T-helper 17 cell (primary cell): ENCODE results near the gene CCT6A. TPM values are rescaled to one million over a fixed set of nuclear protein-coding genes. Genes with fewer than 3 reads are reported as not detected.
"Not testable (repeated sequence)": the region's sequence is repeated elsewhere in the genome, so short reads cannot be mapped to it uniquely, and the experiment has no call there.

ENCODE experiments used
- ATAC-seq: fragments of 150-1000 bp; cut with Tn5 transposase; 2 replicates; pipeline ENCODE4 v1.10.0; 2021; ENCODE audit warnings: mild to moderate bottlenecking, moderate library complexity
- DNase-seq, 3 donors: peaks; one replicate each; pipeline versions ENCODE4 v3.0.0 to v3.0.0-alpha.2; 2020 to 2021
- H3K9me3 ChIP-seq: one replicate; pipeline ENCODE4 v1.7.0; 2013; ENCODE audit warnings: low read length, mild to moderate bottlenecking; ENCODE audit not compliant: control insufficient read depth, poor library complexity, severe bottlenecking
- H3K27ac Mint-ChIP-seq: one replicate; pipeline ENCODE4 v1.8.0; 2022; ENCODE audit warnings: mild to moderate bottlenecking, moderate library complexity, mixed read lengths
- H3K27me3 Mint-ChIP-seq: one replicate; pipeline ENCODE4 v1.8.0; 2022; ENCODE audit warnings: mixed read lengths
- H3K36me3 Mint-ChIP-seq: one replicate; pipeline ENCODE4 v1.8.0; 2022; ENCODE audit warnings: low read depth, mixed read lengths
- H3K4me1 Mint-ChIP-seq: one replicate; pipeline ENCODE4 v1.8.0; 2022; ENCODE audit warnings: mild to moderate bottlenecking, mixed read lengths
- H3K4me3 Mint-ChIP-seq: one replicate; pipeline ENCODE4 v1.8.0; 2022; ENCODE audit warnings: mild to moderate bottlenecking, moderate library complexity, mixed read lengths
- total RNA-seq, 4 donors: library from RNA in 2 of 4; stranded (reverse) in 2 of 4; gene quantifications; one replicate each; pipeline ENCODE4 v1.2.3 and lab custom pipeline; 2022 to 2026

CCT6A gene
- total RNA-seq, 2 donors from 2014 or later = 43.4 to 58.4 TPM

GRCh38 chr7:56033671-56034432 is 17.7 kb upstream of the CCT6A start:
- H3K27ac Mint-ChIP-seq = no peak overlapping the region
- no peaks in the 10 kb centered on the region for H3K9me3 ChIP-seq
- DNase-seq (peak; percentile 53 to 67 (median 64)), ATAC-seq (peak; percentile 95)
- peak overlapping the region; percentile 93 for H3K4me3 Mint-ChIP-seq
- no peaks in the 10 kb centered on the region for H3K36me3 Mint-ChIP-seq
- H3K4me1 Mint-ChIP-seq = peaks cover 9% of the 10 kb centered on the region
- no peaks in the 10 kb centered on the region for H3K27me3 Mint-ChIP-seq

GRCh38 chr7:56040730-56041129 is 10.8 kb upstream of the CCT6A start:
- DNase-seq = no peak
- Mint-ChIP-seq H3K4me1 (no peaks in the 10 kb centered on the region), H3K27me3 (no peaks in the 10 kb centered on the region), H3K27ac (no peak overlapping the region), H3K36me3 (no peaks in the 10 kb centered on the region), H3K4me3 (no peak overlapping the region)
- H3K9me3 ChIP-seq = no peaks in the 10 kb centered on the region
- ATAC-seq = no peak

DNA sequence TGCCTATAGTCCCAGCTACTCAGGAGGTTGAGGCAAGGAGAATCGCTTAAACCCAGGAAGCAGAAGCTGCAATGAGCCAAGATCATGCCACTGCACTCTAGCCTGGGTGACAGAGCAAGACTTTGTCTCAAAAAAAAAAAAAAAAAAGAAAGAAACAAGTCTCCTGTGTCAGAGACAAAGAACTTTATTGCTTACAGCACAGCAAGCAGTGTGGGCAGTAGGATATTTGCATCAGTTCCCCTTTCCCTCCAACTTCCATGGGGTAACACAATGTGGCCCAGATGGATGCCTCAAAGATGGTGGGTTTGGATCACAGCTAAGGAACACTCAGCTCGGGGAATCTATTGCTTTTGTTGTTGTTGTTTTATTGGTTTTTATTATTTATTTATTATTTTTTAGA is 5.8 kb upstream of the CCT6A start:
- not testable (repeated sequence) for H3K27me3 Mint-ChIP-seq, H3K4me1 Mint-ChIP-seq, ATAC-seq, H3K4me3 Mint-ChIP-seq, DNase-seq, H3K27ac Mint-ChIP-seq, H3K36me3 Mint-ChIP-seq, H3K9me3 ChIP-seq

GRCh38 chr7:56046721-56047445 is 4.7 kb upstream of the CCT6A start:
- DNase-seq (no peak), ATAC-seq (no peak)
- no peak overlapping the region for H3K27ac Mint-ChIP-seq
- H3K4me3 Mint-ChIP-seq = no peak overlapping the region
- H3K27me3 Mint-ChIP-seq = no peaks in the 10 kb centered on the region
- H3K4me1 Mint-ChIP-seq = peaks cover 10% of the 10 kb centered on the region
- no peaks in the 10 kb centered on the region for H3K9me3 ChIP-seq
- no peaks in the 10 kb centered on the region for H3K36me3 Mint-ChIP-seq

DNA sequence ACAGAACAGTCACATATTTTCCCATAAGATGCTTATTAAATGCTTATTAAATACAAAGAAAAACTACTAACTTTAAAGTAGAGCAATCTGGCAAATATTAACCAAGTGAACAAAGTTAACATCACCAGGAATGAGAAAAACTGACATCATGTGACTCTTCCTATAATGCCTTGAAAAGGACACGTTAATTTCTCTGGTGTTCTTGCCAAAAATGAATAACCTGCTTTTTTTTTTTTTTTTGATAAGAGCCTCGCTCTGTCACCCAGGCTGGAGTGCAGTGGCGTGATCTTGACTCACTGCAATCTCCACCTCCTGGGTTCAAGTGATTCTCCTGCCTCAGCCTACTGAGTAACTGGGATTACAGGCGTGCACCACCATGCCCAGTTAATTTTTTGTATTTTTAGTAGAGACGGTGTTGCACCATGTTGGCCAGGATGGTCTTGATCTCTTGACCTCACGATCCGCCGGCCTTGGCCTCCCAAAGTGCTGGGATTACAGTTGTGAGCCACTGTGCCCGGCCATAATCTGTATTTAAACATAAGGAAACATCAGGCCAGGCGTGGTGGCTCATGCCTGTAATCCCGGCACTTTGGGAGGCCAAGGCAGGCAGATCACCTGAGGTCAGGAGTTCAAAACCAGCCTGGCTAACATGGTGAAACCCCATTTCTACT is 4.0 kb upstream of the CCT6A start:
- not testable (repeated sequence) for H3K4me3 Mint-ChIP-seq, H3K9me3 ChIP-seq, H3K27me3 Mint-ChIP-seq, H3K27ac Mint-ChIP-seq, DNase-seq, ATAC-seq, H3K36me3 Mint-ChIP-seq
- H3K4me1 Mint-ChIP-seq = peaks cover 13% of the 10 kb centered on the region

GRCh38 chr7:56048245-56048644 is 3.3 kb upstream of the CCT6A start:
- H3K4me3 Mint-ChIP-seq = no peak overlapping the region
- ATAC-seq = no peak
- H3K27ac Mint-ChIP-seq = no peak overlapping the region
- no peak for DNase-seq
- no peaks in the 10 kb centered on the region for H3K27me3 Mint-ChIP-seq
- H3K9me3 ChIP-seq = no peaks in the 10 kb centered on the region
- no peaks in the 10 kb centered on the region for H3K36me3 Mint-ChIP-seq
- peaks cover 13% of the 10 kb centered on the region for H3K4me1 Mint-ChIP-seq

DNA sequence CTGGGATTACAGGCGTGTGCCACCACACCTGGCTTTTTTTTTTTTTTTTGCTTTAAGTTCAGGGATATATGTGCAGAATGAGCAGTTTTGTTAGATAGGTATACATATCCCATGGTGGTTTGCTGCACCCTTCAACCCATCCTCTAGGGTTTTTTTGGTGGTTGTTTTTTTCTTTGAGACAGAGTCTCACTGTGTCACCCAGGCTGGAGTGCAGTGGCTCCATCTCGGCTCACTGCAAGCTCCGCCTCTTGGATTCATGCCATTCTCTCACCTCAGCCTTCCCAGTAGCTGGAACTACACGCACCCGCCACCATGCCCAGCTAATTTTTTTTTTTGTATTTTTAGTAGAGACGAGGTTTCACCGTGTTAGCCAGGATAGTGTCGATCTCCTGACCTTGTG is 2.8 kb upstream of the CCT6A start:
- H3K9me3 ChIP-seq, DNase-seq, H3K27ac Mint-ChIP-seq, ATAC-seq, H3K36me3 Mint-ChIP-seq, H3K4me3 Mint-ChIP-seq, H3K27me3 Mint-ChIP-seq: not testable (repeated sequence)
- H3K4me1 Mint-ChIP-seq = peaks cover 13% of the 10 kb centered on the region

DNA sequence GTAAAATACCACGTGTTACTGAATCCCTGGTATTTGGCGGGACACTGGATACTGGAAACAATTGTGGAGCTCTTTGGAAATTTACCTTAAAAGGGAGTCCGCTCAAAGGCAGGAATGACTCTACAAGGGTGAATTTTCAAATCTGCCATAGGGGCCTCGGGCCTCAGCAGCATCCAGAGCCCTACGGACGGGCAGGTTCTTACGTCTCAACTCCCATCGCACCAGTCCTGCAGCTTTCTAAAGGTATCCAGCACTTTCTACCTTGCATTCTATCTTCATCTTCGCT is 569 bp upstream of the CCT6A start:
- Mint-ChIP-seq H3K27ac (peak overlapping the region; percentile 92), H3K36me3 (no peaks in the 10 kb centered on the region), H3K4me3 (peak overlapping the region; percentile 96), H3K4me1 (peaks cover 13% of the 10 kb centered on the region), H3K27me3 (no peaks in the 10 kb centered on the region)
- H3K9me3 ChIP-seq = no peaks in the 10 kb centered on the region
- DNase-seq = no peak
- ATAC-seq = no peak

DNA sequence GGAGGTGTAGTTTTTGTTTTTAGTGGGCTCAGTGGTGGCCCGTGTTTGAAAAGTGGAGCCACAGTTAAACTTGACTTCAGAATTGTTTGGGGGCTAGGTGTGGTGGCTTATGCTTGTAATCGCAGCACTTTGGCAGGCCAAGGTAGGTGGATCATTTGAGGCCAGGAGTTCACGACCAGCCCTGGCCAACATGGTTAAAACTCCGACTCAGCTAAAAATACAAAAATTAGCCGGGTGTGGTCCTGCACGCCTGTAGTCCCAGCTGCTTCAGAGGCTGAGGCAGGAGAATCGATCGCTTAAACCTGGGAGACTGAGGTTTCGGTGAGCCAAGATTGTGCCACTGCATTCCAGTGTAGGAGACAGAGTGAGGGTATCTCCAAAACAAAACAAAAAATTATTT is 1.8 kb downstream of the CCT6A start:
- Mint-ChIP-seq H3K27ac (peak overlapping the region; percentile 92), H3K4me1 (peaks cover 15% of the 10 kb centered on the region)

GRCh38 chr7:56053993-56054392 is 2.4 kb downstream of the CCT6A start:
- no peak overlapping the region for H3K4me3 Mint-ChIP-seq
- H3K27ac Mint-ChIP-seq = peak overlapping the region; percentile 92
- no peaks in the 10 kb centered on the region for H3K36me3 Mint-ChIP-seq

More for the DNA sequence above, 1.8 kb downstream of the CCT6A start:
- peak overlapping the region; percentile 96 for H3K4me3 Mint-ChIP-seq
- DNase-seq (no peak), ATAC-seq (no peak)
- H3K27me3 Mint-ChIP-seq = no peaks in the 10 kb centered on the region
- no peaks in the 10 kb centered on the region for H3K36me3 Mint-ChIP-seq
- H3K9me3 ChIP-seq = no peaks in the 10 kb centered on the region

GRCh38 chr7:56062382-56062781 is 10.8 kb downstream of the CCT6A start:
- H3K36me3 Mint-ChIP-seq = peaks cover 15% of the 10 kb centered on the region
- peak overlapping the region; percentile 96 for H3K27ac Mint-ChIP-seq
- H3K4me3 Mint-ChIP-seq = no peak overlapping the region
- no peaks in the 10 kb centered on the region for H3K27me3 Mint-ChIP-seq
- H3K4me1 Mint-ChIP-seq = peaks cover 26% of the 10 kb centered on the region
- ATAC-seq (no peak), DNase-seq (no peak)
- H3K9me3 ChIP-seq = no peaks in the 10 kb centered on the region

More at GRCh38 chr7:56053993-56054392, 2.4 kb downstream of the CCT6A start:
- Mint-ChIP-seq H3K27me3 (no peaks in the 10 kb centered on the region), H3K4me1 (peaks cover 15% of the 10 kb centered on the region)
- no peaks in the 10 kb centered on the region for H3K9me3 ChIP-seq
- DNase-seq (no peak), ATAC-seq (no peak)

DNA sequence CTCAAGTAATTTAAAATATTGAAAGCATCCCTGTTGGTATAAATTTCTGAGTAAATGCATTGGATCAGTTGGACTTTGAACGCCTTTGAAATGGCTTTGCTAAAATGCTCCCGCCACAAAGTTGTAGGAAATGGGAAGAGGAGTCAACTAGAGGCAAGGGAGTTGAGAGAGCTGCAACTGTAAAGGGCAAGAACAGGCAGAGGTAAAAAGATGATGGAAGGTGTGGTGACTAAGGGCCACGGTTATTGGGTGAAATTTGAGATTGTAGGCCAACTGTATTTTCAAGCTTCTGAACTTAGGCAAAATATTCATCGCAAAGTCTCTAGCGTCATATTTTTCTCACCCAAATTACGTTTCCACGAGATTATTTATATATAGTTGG is 11.9 kb downstream of the CCT6A start:
- DNase-seq (no peak), ATAC-seq (no peak)
- Mint-ChIP-seq H3K27ac (peak overlapping the region; percentile 96), H3K4me1 (peaks cover 26% of the 10 kb centered on the region), H3K36me3 (peaks cover 15% of the 10 kb centered on the region), H3K27me3 (no peaks in the 10 kb centered on the region), H3K4me3 (peak overlapping the region; percentile 93)
- H3K9me3 ChIP-seq = no peaks in the 10 kb centered on the region

GRCh38 chr7:56063882-56064625 is 12.5 kb downstream of the CCT6A start, which contains the start of gene SUMF2:
Gene SUMF2, plus strand, starts transcription at chr7:56064286. Its CDS starts 26 bp downstream, at chr7:56064312.
- no peaks in the 10 kb centered on the region for H3K9me3 ChIP-seq
- Mint-ChIP-seq H3K4me3 (peak within 1 kb of the TSS; percentile 93), H3K27me3 (no peaks in the 10 kb centered on the region), H3K27ac (peak within 1 kb of the TSS; percentile 96), H3K4me1 (peaks cover 26% of the 10 kb centered on the region), H3K36me3 (peaks cover 15% of the 10 kb centered on the region)
- DNase-seq (peak; percentile 87 to 92 (median 88)), ATAC-seq (peak; percentile 91)
